Measurements from ENCODE around the gene DIP2C.

DIP2C gene

GRCh38 chr10:575402-576129 is 113.9 kb downstream of the DIP2C start:
- Histone ChIP-seq H3K27me3 (replicated peaks) (no peaks in the 10 kb centered on the region), H3K27ac (no peak overlapping the region), H3K4me3 (ENCODE audit: low read depth, low read length) (no peak overlapping the region), H3K36me3 (replicated peaks) (no peaks in the 10 kb centered on the region)
- no peak for TF ChIP-seq CTCF (IDR thresholded peaks at IDR 0.05; ENCODE audit: low read depth, low read length, missing control alignments)
- no peak for DNase-seq
- in situ Hi-C loops (cut with HindIII; ENCODE audit: low pct_ligation_motif_present, low sequenced_read_pairs): no loop called here

GRCh38 chr10:572696-573095 is 116.8 kb downstream of the DIP2C start:
- DNase-seq: no peak
- no peak for TF ChIP-seq CTCF (IDR thresholded peaks at IDR 0.05; ENCODE audit: low read depth, low read length, missing control alignments)
- Histone ChIP-seq H3K27ac (no peak overlapping the region), H3K4me3 (ENCODE audit: low read depth, low read length) (no peak overlapping the region), H3K27me3 (replicated peaks) (no peaks in the 10 kb centered on the region), H3K36me3 (replicated peaks) (no peaks in the 10 kb centered on the region)
- in situ Hi-C loops (cut with HindIII; ENCODE audit: low pct_ligation_motif_present, low sequenced_read_pairs): no loop called here

GRCh38 chr10:571688-572451 is 117.6 kb downstream of the DIP2C start:
- H3K27ac ChIP-seq: no peak overlapping the region
- no peaks in the 10 kb centered on the region for H3K36me3 ChIP-seq (replicated peaks)
- H3K27me3 ChIP-seq (replicated peaks): no peaks in the 10 kb centered on the region
- H3K4me3 ChIP-seq (ENCODE audit: low read depth, low read length): no peak overlapping the region
- in situ Hi-C loops (cut with HindIII; ENCODE audit: low pct_ligation_motif_present, low sequenced_read_pairs): no loop called here
- no peak for TF ChIP-seq CTCF (IDR thresholded peaks at IDR 0.05; ENCODE audit: low read depth, low read length, missing control alignments)
- DNase-seq: no peak

GRCh38 chr10:571166-571565 is 118.3 kb downstream of the DIP2C start:
- H3K36me3 ChIP-seq (replicated peaks): no peaks in the 10 kb centered on the region
- H3K27ac ChIP-seq: no peak overlapping the region
- in situ Hi-C loops (cut with HindIII; ENCODE audit: low pct_ligation_motif_present, low sequenced_read_pairs): no loop called here

GRCh38 chr10:570628-571163 is 118.8 kb downstream of the DIP2C start:
- H3K4me3 ChIP-seq (ENCODE audit: low read depth, low read length): no peak overlapping the region
- no peaks in the 10 kb centered on the region for H3K36me3 ChIP-seq (replicated peaks)
- no peaks in the 10 kb centered on the region for H3K27me3 ChIP-seq (replicated peaks)
- in situ Hi-C loops (cut with HindIII; ENCODE audit: low pct_ligation_motif_present, low sequenced_read_pairs): no loop called here
- no peak overlapping the region for H3K27ac ChIP-seq
- no peak for TF ChIP-seq CTCF (IDR thresholded peaks at IDR 0.05; ENCODE audit: low read depth, low read length, missing control alignments)
- no peak for DNase-seq

More at GRCh38 chr10:571166-571565, 118.3 kb downstream of the DIP2C start:
- DNase-seq: no peak
- TF ChIP-seq CTCF (IDR thresholded peaks at IDR 0.05; ENCODE audit: low read depth, low read length, missing control alignments): no peak
- Histone ChIP-seq H3K4me3 (ENCODE audit: low read depth, low read length) (no peak overlapping the region), H3K27me3 (replicated peaks) (no peaks in the 10 kb centered on the region)

All from brain microvascular endothelial cell (primary cell).